ENCODE results near the gene FGFBP3.

Gene FGFBP3

GRCh38 chr10:91879515-91880170 is 29.6 kb downstream of the FGFBP3 start:
- Histone ChIP-seq H3K4me1 (ENCODE audit: control insufficient read depth in 1 of 2, insufficient read depth in 2 of 2, low read length in 2 of 2) (peaks cover 0 to 8% of the 10 kb centered on the region in 2 donors), H3K4me3 (ENCODE audit: low read depth in 1 of 2, low read length in 2 of 2) (no peak overlapping the region), H3K36me3 (ENCODE audit: control insufficient read depth in 1 of 2, insufficient read depth in 2 of 2, low read length in 2 of 2) (no peaks in the 10 kb centered on the region), H3K27me3 (ENCODE audit: low read depth, low read length) (no peaks in the 10 kb centered on the region), H3K27ac (ENCODE audit: low read length) (no peak overlapping the region), H3K9me3 (ENCODE audit: control insufficient read depth in 1 of 2, low read length in 2 of 2) (peaks cover 0 to 3% of the 10 kb centered on the region in 2 donors)

GRCh38 chr10:91875779-91876178 is 33.5 kb downstream of the FGFBP3 start:
- Histone ChIP-seq H3K27ac (ENCODE audit: low read length) (no peak overlapping the region), H3K9me3 (ENCODE audit: control insufficient read depth in 1 of 2, low read length in 2 of 2) (no peaks in the 10 kb centered on the region), H3K27me3 (ENCODE audit: low read depth, low read length) (no peaks in the 10 kb centered on the region), H3K4me3 (ENCODE audit: low read depth in 1 of 2, low read length in 2 of 2) (no peak overlapping the region), H3K36me3 (ENCODE audit: control insufficient read depth in 1 of 2, insufficient read depth in 2 of 2, low read length in 2 of 2) (no peaks in the 10 kb centered on the region), H3K4me1 (ENCODE audit: control insufficient read depth in 1 of 2, insufficient read depth in 2 of 2, low read length in 2 of 2) (no peaks in the 10 kb centered on the region)

DNA sequence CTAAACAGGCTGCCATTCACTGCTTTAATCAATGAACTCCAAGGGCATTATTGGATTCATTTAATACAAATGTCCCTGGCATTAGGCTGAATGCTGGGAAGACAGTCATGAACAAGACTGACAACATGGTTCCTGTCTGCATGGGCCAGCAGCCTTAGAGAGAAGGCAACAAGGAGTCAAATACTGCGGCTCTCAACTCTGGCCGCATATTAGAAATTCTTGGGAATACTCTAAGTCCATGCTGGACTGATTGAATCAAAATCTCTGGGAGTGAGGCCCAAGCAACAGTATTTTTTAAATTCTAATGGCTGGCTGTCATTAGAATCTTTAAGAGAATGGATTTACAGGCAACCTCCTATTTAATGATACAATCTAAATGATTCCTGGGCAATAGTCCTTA is 34.1 kb downstream of the FGFBP3 start:
- Histone ChIP-seq H3K9me3 (ENCODE audit: control insufficient read depth in 1 of 2, low read length in 2 of 2) (no peaks in the 10 kb centered on the region), H3K27ac (ENCODE audit: low read length) (no peak overlapping the region), H3K27me3 (ENCODE audit: low read depth, low read length) (no peaks in the 10 kb centered on the region), H3K4me1 (ENCODE audit: control insufficient read depth in 1 of 2, insufficient read depth in 2 of 2, low read length in 2 of 2) (no peaks in the 10 kb centered on the region), H3K36me3 (ENCODE audit: control insufficient read depth in 1 of 2, insufficient read depth in 2 of 2, low read length in 2 of 2) (no peaks in the 10 kb centered on the region), H3K4me3 (ENCODE audit: low read depth in 1 of 2, low read length in 2 of 2) (no peak overlapping the region)

DNA sequence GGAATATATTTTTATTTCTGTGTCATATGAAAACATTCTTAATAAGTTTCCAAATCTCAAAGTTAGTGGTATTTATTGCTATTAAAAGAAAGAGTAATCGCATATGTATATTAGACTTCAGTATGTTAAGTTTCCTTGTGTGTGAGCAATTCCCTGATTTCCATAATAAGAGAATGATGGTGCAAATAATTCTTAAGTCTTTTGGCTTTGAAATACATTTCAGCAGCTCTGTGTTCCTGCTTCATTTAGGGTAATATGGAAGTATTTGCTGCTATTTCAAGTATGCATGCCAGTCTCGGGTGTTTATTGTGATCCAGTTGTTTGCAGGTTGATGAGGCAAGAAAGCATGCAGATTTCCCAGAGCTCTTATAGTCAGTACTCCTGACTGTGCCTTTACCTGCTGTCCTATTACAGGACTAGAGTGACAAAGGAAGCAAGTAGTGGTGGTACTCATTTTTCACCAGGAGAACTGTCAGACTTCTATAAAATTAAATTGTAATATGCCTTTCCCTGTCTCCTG is 43.7 kb downstream of the FGFBP3 start:
- H3K9me3 ChIP-seq (ENCODE audit: control insufficient read depth in 1 of 2, low read length in 2 of 2), result no peaks in the 10 kb centered on the region
- no peaks in the 10 kb centered on the region for H3K27me3 ChIP-seq (ENCODE audit: low read depth, low read length)
- peaks cover 40 to 41% of the 10 kb centered on the region in 2 donors for H3K36me3 ChIP-seq (ENCODE audit: control insufficient read depth in 1 of 2, insufficient read depth in 2 of 2, low read length in 2 of 2)
- H3K4me1 ChIP-seq (ENCODE audit: control insufficient read depth in 1 of 2, insufficient read depth in 2 of 2, low read length in 2 of 2), result no peaks in the 10 kb centered on the region
- no peak overlapping the region for H3K4me3 ChIP-seq (ENCODE audit: low read depth in 1 of 2, low read length in 2 of 2)
- H3K27ac ChIP-seq (ENCODE audit: low read length), result no peak overlapping the region

DNA sequence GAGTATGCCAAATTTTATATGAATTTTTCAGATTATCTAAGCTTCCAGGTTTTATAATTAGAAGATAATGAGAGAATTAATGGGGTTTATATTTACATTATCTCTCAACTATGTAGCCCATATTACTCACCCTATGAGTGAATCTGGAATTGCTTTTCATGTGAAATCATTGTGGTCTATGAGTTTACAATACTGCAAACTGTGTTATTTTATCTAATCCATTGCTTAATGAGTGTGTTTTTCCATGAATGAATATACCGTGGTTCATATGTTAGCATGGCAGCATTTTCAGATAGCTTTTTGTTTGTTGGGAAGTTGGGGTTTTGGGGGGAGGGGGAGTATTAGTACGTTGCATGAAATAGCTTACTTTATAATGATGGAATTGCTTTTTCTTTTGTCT is 44.5 kb downstream of the FGFBP3 start:
- H3K4me1 ChIP-seq (ENCODE audit: control insufficient read depth in 1 of 2, insufficient read depth in 2 of 2, low read length in 2 of 2), result no peaks in the 10 kb centered on the region

GRCh38 chr10:91864099-91864498 is 45.2 kb downstream of the FGFBP3 start:
- Histone ChIP-seq H3K27me3 (ENCODE audit: low read depth, low read length) (no peaks in the 10 kb centered on the region), H3K4me1 (ENCODE audit: control insufficient read depth in 1 of 2, insufficient read depth in 2 of 2, low read length in 2 of 2) (no peaks in the 10 kb centered on the region), H3K4me3 (ENCODE audit: low read depth in 1 of 2, low read length in 2 of 2) (no peak overlapping the region), H3K36me3 (ENCODE audit: control insufficient read depth in 1 of 2, insufficient read depth in 2 of 2, low read length in 2 of 2) (peaks cover 54 to 56% of the 10 kb centered on the region in 2 donors), H3K27ac (ENCODE audit: low read length) (no peak overlapping the region), H3K9me3 (ENCODE audit: control insufficient read depth in 1 of 2, low read length in 2 of 2) (no peaks in the 10 kb centered on the region)

More for the DNA sequence above, 44.5 kb downstream of the FGFBP3 start:
- Histone ChIP-seq H3K36me3 (ENCODE audit: control insufficient read depth in 1 of 2, insufficient read depth in 2 of 2, low read length in 2 of 2) (peaks cover 48 to 50% of the 10 kb centered on the region in 2 donors), H3K27me3 (ENCODE audit: low read depth, low read length) (no peaks in the 10 kb centered on the region), H3K27ac (ENCODE audit: low read length) (no peak overlapping the region), H3K4me3 (ENCODE audit: low read depth in 1 of 2, low read length in 2 of 2) (no peak overlapping the region), H3K9me3 (ENCODE audit: control insufficient read depth in 1 of 2, low read length in 2 of 2) (no peaks in the 10 kb centered on the region)

DNA sequence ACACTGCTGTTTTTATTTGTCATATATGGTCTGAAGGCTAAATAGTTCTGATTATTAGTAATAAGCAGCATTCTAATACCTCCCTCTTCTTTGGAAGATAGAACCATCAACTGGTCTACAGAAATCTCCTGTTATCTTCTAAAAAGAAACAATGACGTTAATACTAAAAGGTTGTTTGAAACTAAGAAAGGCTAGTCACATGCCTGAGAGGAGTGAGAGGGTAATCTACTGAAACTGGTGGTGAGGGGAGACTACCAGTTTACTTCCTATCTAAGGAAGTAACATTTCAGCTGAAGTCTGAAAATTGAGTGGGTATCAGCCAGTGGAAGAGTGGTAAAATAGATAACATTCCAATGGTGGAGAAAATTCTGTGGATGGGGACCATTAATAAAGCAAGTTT is 48.4 kb downstream of the FGFBP3 start:
- H3K27ac ChIP-seq (ENCODE audit: low read length), result no peak overlapping the region
- H3K4me3 ChIP-seq (ENCODE audit: low read depth in 1 of 2, low read length in 2 of 2), result no peak overlapping the region
- H3K36me3 ChIP-seq (ENCODE audit: control insufficient read depth in 1 of 2, insufficient read depth in 2 of 2, low read length in 2 of 2), result peaks cover 77 to 79% of the 10 kb centered on the region in 2 donors
- H3K4me1 ChIP-seq (ENCODE audit: control insufficient read depth in 1 of 2, insufficient read depth in 2 of 2, low read length in 2 of 2), result no peaks in the 10 kb centered on the region
- no peaks in the 10 kb centered on the region for H3K9me3 ChIP-seq (ENCODE audit: control insufficient read depth in 1 of 2, low read length in 2 of 2)
- H3K27me3 ChIP-seq (ENCODE audit: low read depth, low read length), result no peaks in the 10 kb centered on the region

DNA sequence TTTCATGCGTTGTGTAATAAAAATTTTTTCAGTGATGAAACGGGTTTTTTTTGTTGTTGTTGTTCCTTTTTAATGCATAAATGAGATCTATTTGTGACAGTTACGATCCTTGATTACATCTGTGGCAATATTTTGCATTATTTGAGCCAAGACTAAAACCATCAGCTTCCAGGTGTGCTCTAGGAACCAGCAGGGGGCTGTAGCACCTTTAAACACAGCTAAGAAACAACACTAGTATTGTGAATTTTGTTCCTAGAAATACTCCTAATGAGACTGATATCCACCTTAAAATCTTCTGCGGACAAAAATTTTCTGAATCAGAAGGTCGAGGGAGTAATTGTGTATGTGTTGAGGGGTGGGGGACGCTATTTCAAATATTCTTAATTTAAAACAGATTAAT is 52.6 kb downstream of the FGFBP3 start:
- no peak overlapping the region for H3K4me3 ChIP-seq (ENCODE audit: low read depth in 1 of 2, low read length in 2 of 2)
- no peaks in the 10 kb centered on the region for H3K4me1 ChIP-seq (ENCODE audit: control insufficient read depth in 1 of 2, insufficient read depth in 2 of 2, low read length in 2 of 2)
- no peaks in the 10 kb centered on the region for H3K9me3 ChIP-seq (ENCODE audit: control insufficient read depth in 1 of 2, low read length in 2 of 2)
- H3K27ac ChIP-seq (ENCODE audit: low read length), result no peak overlapping the region
- peaks cover 61 to 62% of the 10 kb centered on the region in 2 donors for H3K36me3 ChIP-seq (ENCODE audit: control insufficient read depth in 1 of 2, insufficient read depth in 2 of 2, low read length in 2 of 2)
- H3K27me3 ChIP-seq (ENCODE audit: low read depth, low read length), result no peaks in the 10 kb centered on the region

All from muscle layer of duodenum (tissue), 2 donors.